K562 (cell line): ENCODE measurements around the gene ZNF428.

Experiments
- GABPA ChIP-seq: fragments of 200-800 bp; sonication (Bioruptor generic); conservative IDR thresholded peaks from 2 replicates; pipeline ENCODE4 v1.6.1; 2016; ENCODE audit warnings: low read depth, missing genetic modification characterization, missing compliant biosample characterization
- MXI1 ChIP-seq: IDR thresholded peaks from 2 replicates; pipeline ENCODE4 v1.6.1; 2011; ENCODE audit warnings: low read depth, mild to moderate bottlenecking, improper control_type of control experiment, low read length
- NEUROD1 ChIP-seq: fragments of 150-350 bp; IDR thresholded peaks from 2 replicates; pipeline ENCODE4 v1.6.1; 2014; ENCODE audit warnings: borderline replicate concordance, low read length, low read depth; ENCODE audit not compliant: partially characterized antibody
- POLR2AphosphoS5 ChIP-seq: IDR thresholded peaks from 2 replicates; pipeline ENCODE4 v1.6.1; 2011; ENCODE audit warnings: mild to moderate bottlenecking, low read depth, low read length, moderate library complexity; ENCODE audit not compliant: control insufficient read depth, insufficient read depth
- TAF1 ChIP-seq: IDR thresholded peaks from 2 replicates; pipeline ENCODE4 v1.6.1; 2011; ENCODE audit warnings: mild to moderate bottlenecking, low read length, moderate library complexity; ENCODE audit not compliant: insufficient read depth, control insufficient read depth, severe bottlenecking; ENCODE audit errors: extremely low read depth
- TCF3 ChIP-seq: sonication (generic); formaldehyde crosslinking; IDR thresholded peaks from 2 replicates; pipeline ENCODE4 v1.4.0; 2020; ENCODE audit warnings: mild to moderate bottlenecking, missing genetic modification reagents
- ZKSCAN1 ChIP-seq: fragments of 150-350 bp; IDR thresholded peaks from 2 replicates; pipeline ENCODE4 v1.6.1; 2016; ENCODE audit warnings: low read depth, low read length
- ZKSCAN3 ChIP-seq: fragments of 250-450 bp; sonication (Bioruptor Pico); IDR thresholded peaks from 2 replicates; pipeline ENCODE4 v1.4.0; 2020
- ZNF253 ChIP-seq: fragments of 250-450 bp; sonication (Bioruptor Pico); conservative IDR thresholded peaks from 2 replicates; pipeline ENCODE4 v1.6.1; 2021; ENCODE audit warnings: mild to moderate bottlenecking
- TF ChIP-seq, protein P1 (sequence below), 2 experiments: fragments of 450-650 bp; formaldehyde crosslinking in 1 of 2; IDR thresholded peaks; 2 replicates each; pipeline versions ENCODE4 v1.4.0 to v1.6.1; 2014 to 2020; ENCODE audit warnings: mild to moderate bottlenecking in 2 of 2, borderline replicate concordance in 1 of 2, low read depth in 1 of 2
- TF ChIP-seq, protein P2 (sequence below): fragments of 450-650 bp; formaldehyde crosslinking; IDR thresholded peaks from 2 replicates; pipeline ENCODE4 v1.4.0; 2022; ENCODE audit warnings: missing genetic modification characterization

DNA sequence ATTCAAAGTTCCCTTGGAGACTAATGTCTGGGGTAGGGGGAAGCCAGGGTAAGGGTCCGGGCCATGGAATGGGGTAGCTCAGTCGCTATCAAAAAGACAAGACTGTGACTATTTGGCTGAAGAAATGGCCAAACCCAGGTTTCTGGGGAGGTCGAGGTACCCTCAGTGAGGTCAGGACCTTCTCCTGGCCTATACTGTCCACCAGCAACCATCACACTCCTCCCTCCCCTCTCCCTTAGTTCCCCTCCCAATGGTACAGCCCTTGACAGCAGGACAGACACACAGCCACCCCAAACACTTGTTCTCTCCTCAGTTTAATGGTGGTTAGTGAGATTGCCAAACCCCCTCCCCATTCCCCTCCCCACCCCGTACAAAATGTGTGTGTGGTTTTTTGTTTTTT, 2.6 kb upstream of the ZNF428 start:
- TF ChIP-seq ZKSCAN3 (CRISPR knock-in tag) (no peak), ZKSCAN1 (no peak), TAF1 (no peak), TCF3 (no peak), MXI1 (no peak), POLR2AphosphoS5 (no peak), NEUROD1 (no peak), ZNF253 (CRISPR knock-in tag) (no peak), GABPA (tag) (no peak)
- TF ChIP-seq, protein P1, sequence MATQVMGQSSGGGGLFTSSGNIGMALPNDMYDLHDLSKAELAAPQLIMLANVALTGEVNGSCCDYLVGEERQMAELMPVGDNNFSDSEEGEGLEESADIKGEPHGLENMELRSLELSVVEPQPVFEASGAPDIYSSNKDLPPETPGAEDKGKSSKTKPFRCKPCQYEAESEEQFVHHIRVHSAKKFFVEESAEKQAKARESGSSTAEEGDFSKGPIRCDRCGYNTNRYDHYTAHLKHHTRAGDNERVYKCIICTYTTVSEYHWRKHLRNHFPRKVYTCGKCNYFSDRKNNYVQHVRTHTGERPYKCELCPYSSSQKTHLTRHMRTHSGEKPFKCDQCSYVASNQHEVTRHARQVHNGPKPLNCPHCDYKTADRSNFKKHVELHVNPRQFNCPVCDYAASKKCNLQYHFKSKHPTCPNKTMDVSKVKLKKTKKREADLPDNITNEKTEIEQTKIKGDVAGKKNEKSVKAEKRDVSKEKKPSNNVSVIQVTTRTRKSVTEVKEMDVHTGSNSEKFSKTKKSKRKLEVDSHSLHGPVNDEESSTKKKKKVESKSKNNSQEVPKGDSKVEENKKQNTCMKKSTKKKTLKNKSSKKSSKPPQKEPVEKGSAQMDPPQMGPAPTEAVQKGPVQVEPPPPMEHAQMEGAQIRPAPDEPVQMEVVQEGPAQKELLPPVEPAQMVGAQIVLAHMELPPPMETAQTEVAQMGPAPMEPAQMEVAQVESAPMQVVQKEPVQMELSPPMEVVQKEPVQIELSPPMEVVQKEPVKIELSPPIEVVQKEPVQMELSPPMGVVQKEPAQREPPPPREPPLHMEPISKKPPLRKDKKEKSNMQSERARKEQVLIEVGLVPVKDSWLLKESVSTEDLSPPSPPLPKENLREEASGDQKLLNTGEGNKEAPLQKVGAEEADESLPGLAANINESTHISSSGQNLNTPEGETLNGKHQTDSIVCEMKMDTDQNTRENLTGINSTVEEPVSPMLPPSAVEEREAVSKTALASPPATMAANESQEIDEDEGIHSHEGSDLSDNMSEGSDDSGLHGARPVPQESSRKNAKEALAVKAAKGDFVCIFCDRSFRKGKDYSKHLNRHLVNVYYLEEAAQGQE (IDR thresholded peaks at IDR 0.05; ENCODE audit: borderline replicate concordance) = no peak
- TF ChIP-seq, protein P1 (CRISPR knock-in tag; IDR thresholded peaks at IDR 0.05; ENCODE audit: low read depth) = no peak
- TF ChIP-seq, protein P2, sequence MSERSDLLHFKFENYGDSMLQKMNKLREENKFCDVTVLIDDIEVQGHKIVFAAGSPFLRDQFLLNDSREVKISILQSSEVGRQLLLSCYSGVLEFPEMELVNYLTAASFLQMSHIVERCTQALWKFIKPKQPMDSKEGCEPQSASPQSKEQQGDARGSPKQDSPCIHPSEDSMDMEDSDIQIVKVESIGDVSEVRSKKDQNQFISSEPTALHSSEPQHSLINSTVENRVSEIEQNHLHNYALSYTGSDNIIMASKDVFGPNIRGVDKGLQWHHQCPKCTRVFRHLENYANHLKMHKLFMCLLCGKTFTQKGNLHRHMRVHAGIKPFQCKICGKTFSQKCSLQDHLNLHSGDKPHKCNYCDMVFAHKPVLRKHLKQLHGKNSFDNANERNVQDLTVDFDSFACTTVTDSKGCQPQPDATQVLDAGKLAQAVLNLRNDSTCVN = no peak
